ENCODE data around the gene FAM89A.

Gene FAM89A

GRCh38 chr1:231059566-231060193 is 19.6 kb upstream of the FAM89A start:
- Histone ChIP-seq H3K9ac (no peak overlapping the region), H3K4me1 (no peaks in the 10 kb centered on the region), H3K9me3 (ENCODE audit: control insufficient read depth, low read length) (no peaks in the 10 kb centered on the region), H3K27ac (no peak overlapping the region), H3K79me2 (no peaks in the 10 kb centered on the region), H3K27me3 (ENCODE audit: control insufficient read depth, insufficient read depth, low read length) (no peaks in the 10 kb centered on the region), H3K4me2 (ENCODE audit: low read length) (no peak overlapping the region), H2AFZ (no peak overlapping the region), H3K36me3 (ENCODE audit: control insufficient read depth, insufficient read depth, low read length) (no peaks in the 10 kb centered on the region), H3K4me3 (ENCODE audit: low read depth, low read length) (no peak overlapping the region)
- no peak for TF ChIP-seq CTCF (IDR thresholded peaks at IDR 0.05)

- no peak for TF ChIP-seq CTCF (IDR thresholded peaks at IDR 0.05)
- no peaks in the 10 kb centered on the region for H3K4me1 ChIP-seq
- no peak overlapping the region for H2AFZ ChIP-seq
- H3K79me2 ChIP-seq = no peaks in the 10 kb centered on the region
- H3K27ac ChIP-seq = no peak overlapping the region
- H3K4me2 ChIP-seq (ENCODE audit: low read length) = no peak overlapping the region
- no peaks in the 10 kb centered on the region for H3K36me3 ChIP-seq (ENCODE audit: control insufficient read depth, insufficient read depth, low read length)
- H3K9ac ChIP-seq = no peak overlapping the region
- no peaks in the 10 kb centered on the region for H3K27me3 ChIP-seq (ENCODE audit: control insufficient read depth, insufficient read depth, low read length)
- H3K9me3 ChIP-seq (ENCODE audit: control insufficient read depth, low read length) = no peaks in the 10 kb centered on the region
- H3K4me3 ChIP-seq (ENCODE audit: low read depth, low read length) = no peak overlapping the region
These were observed 18.5 kb upstream of the FAM89A start for GRCh38 chr1:231058416-231059109.

GRCh38 chr1:231057410-231057809 is 17.4 kb upstream of the FAM89A start:
- Histone ChIP-seq H3K36me3 (ENCODE audit: control insufficient read depth, insufficient read depth, low read length) (no peaks in the 10 kb centered on the region), H2AFZ (no peak overlapping the region), H3K4me3 (ENCODE audit: low read depth, low read length) (no peak overlapping the region), H3K27ac (no peak overlapping the region), H3K9me3 (ENCODE audit: control insufficient read depth, low read length) (no peaks in the 10 kb centered on the region), H3K4me2 (ENCODE audit: low read length) (no peak overlapping the region), H3K4me1 (no peaks in the 10 kb centered on the region), H3K79me2 (no peaks in the 10 kb centered on the region), H3K27me3 (ENCODE audit: control insufficient read depth, insufficient read depth, low read length) (no peaks in the 10 kb centered on the region), H3K9ac (no peak overlapping the region)
- TF ChIP-seq CTCF (IDR thresholded peaks at IDR 0.05) = no peak

- H3K36me3 ChIP-seq (ENCODE audit: control insufficient read depth, insufficient read depth, low read length) = no peaks in the 10 kb centered on the region
- H3K4me1 ChIP-seq = no peaks in the 10 kb centered on the region
- H3K4me2 ChIP-seq (ENCODE audit: low read length) = no peak overlapping the region
- H3K4me3 ChIP-seq (ENCODE audit: low read depth, low read length) = no peak overlapping the region
- no peaks in the 10 kb centered on the region for H3K27me3 ChIP-seq (ENCODE audit: control insufficient read depth, insufficient read depth, low read length)
- no peak overlapping the region for H3K27ac ChIP-seq
- TF ChIP-seq CTCF (IDR thresholded peaks at IDR 0.05) = no peak
- H3K9ac ChIP-seq = no peak overlapping the region
- H2AFZ ChIP-seq = no peak overlapping the region
- H3K9me3 ChIP-seq (ENCODE audit: control insufficient read depth, low read length) = no peaks in the 10 kb centered on the region
- no peaks in the 10 kb centered on the region for H3K79me2 ChIP-seq
These were observed 15.2 kb upstream of the FAM89A start for GRCh38 chr1:231055271-231055670.

All from parathyroid adenoma (tissue), 2 donors.